DND-41 (cell line): Measurements from ENCODE around the gene UST.

ENCODE experiments used
- ATAC-seq: fragments of 200-7000 bp; cut with Tn5 transposase; 3 replicates; pipeline ENCODE4 v1.9.1; 2021; ENCODE audit warnings: low read depth; ENCODE audit not compliant: insufficient read depth
- DNase-seq: peaks from one replicate; pipeline ENCODE4 v3.0.0-alpha.2; 2020
- H2AFZ ChIP-seq: 2 replicates; pipeline ENCODE4 v1.6.0; 2012; ENCODE audit warnings: low read depth, low read length
- H3K27ac ChIP-seq: 2 replicates; pipeline ENCODE4 v1.5.1; 2012; ENCODE audit warnings: low read length, inconsistent platforms
- H3K27me3 ChIP-seq: fragments of 200-600 bp; sonication (generic); 2 replicates; pipeline ENCODE4 v1.6.0; 2012; ENCODE audit warnings: low read length, mild to moderate bottlenecking, inconsistent platforms; ENCODE audit not compliant: insufficient read depth, poor library complexity
- H3K36me3 ChIP-seq: 2 replicates; pipeline ENCODE4 v1.5.1; 2012; ENCODE audit warnings: low read length, inconsistent platforms; ENCODE audit not compliant: insufficient read depth
- H3K4me1 ChIP-seq: 2 replicates; pipeline ENCODE4 v1.5.1; 2012; ENCODE audit warnings: mild to moderate bottlenecking, low read length; ENCODE audit not compliant: insufficient read depth
- H3K4me2 ChIP-seq: 2 replicates; pipeline ENCODE4 v1.6.0; 2012; ENCODE audit warnings: mild to moderate bottlenecking, moderate library complexity, low read length, inconsistent platforms; ENCODE audit not compliant: insufficient read depth
- H3K4me3 ChIP-seq, 2 experiments: fragments of 200-600 bp in 1 of 2; shearing (Covaris generic) in 1 of 2; 2 replicates each; pipeline ENCODE4 v1.5.1; 2012 to 2016; ENCODE audit warnings: inconsistent platforms in 2 of 2, low read length in 2 of 2, mild to moderate bottlenecking in 2 of 2, low read depth in 1 of 2, moderate library complexity in 1 of 2
- H3K79me2 ChIP-seq: 2 replicates; pipeline ENCODE4 v1.6.0; 2012; ENCODE audit warnings: low read length, inconsistent platforms; ENCODE audit not compliant: insufficient read depth
- H3K9ac ChIP-seq: 2 replicates; pipeline ENCODE4 v1.6.0; 2012; ENCODE audit warnings: low read depth, mild to moderate bottlenecking, inconsistent platforms, low read length, moderate library complexity
- H3K9me3 ChIP-seq: 2 replicates; pipeline ENCODE4 v1.5.1; 2012; ENCODE audit warnings: low read length, moderate library complexity, mild to moderate bottlenecking, inconsistent platforms; ENCODE audit not compliant: insufficient read depth, severe bottlenecking
- H4K20me1 ChIP-seq: 2 replicates; pipeline ENCODE4 v1.6.0; 2012; ENCODE audit warnings: low read length; ENCODE audit not compliant: insufficient read depth
- EZH2 ChIP-seq: IDR thresholded peaks from 3 replicates; pipeline ENCODE4 v1.6.1; 2012; ENCODE audit warnings: borderline replicate concordance, low read depth, mild to moderate bottlenecking, moderate library complexity, low read length, inconsistent platforms; ENCODE audit not compliant: severe bottlenecking
- TF ChIP-seq, protein P1 (sequence below): IDR thresholded peaks from 2 replicates; pipeline ENCODE4 v1.5.1; 2012; ENCODE audit warnings: borderline replicate concordance, low read length, moderate library complexity, mild to moderate bottlenecking; ENCODE audit not compliant: poor library complexity, severe bottlenecking; ENCODE audit errors: extremely low read depth

The UST gene

DNA sequence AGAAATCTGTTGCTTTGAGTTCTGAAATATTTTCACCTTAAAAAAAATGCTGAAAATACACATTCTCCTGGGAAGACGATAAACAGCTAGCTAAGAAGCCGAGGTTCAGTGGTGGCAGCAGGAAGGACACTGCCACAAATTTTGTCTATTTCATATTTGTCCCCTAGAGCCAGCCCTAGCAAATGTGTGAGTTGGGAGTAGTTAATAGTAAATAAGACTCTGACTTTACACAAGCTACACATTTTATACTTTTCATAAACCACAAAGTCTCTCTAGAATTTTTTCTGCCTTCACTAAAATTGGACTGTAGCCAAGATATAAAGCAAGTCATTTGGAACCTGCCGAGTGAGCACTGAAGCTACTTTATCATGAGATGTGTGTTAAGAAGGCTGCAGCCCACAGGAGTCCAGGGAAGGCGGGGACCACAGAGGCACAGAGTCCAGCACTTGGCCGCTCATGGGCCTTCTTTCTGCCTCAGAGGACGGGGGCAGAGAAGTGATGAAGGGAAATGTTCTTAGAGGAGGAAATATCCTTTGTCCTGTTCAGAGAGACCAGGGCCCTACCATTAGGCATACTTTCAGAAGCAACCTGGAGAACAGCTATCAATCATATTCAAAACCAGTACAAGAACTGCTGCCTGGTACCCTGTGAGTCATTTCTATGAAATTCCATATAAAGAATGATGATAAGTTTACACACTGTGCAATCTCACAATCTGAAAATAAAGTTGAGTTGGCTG is 329.0 kb downstream of the UST start:
- Histone ChIP-seq H3K4me2 (peak overlapping the region; percentile 15; the same call in 1 of the 2 replicates), H4K20me1 (no peaks in the 10 kb centered on the region), H3K4me1 (peaks cover 50% of the 10 kb centered on the region), H3K27me3 (no peaks in the 10 kb centered on the region), H3K9me3 (no peaks in the 10 kb centered on the region), H3K79me2 (no peaks in the 10 kb centered on the region), H3K27ac (peak overlapping the region; percentile 58), H2AFZ (no peak overlapping the region), H3K4me3 (no peak overlapping the region), H3K36me3 (peaks cover 5% of the 10 kb centered on the region; the same call in 1 of the 2 replicates), H3K9ac (peak overlapping the region; percentile 21)
- DNase-seq (no peak), ATAC-seq (peak; percentile 62)
- no peak for TF ChIP-seq EZH2
- TF ChIP-seq, protein P1, sequence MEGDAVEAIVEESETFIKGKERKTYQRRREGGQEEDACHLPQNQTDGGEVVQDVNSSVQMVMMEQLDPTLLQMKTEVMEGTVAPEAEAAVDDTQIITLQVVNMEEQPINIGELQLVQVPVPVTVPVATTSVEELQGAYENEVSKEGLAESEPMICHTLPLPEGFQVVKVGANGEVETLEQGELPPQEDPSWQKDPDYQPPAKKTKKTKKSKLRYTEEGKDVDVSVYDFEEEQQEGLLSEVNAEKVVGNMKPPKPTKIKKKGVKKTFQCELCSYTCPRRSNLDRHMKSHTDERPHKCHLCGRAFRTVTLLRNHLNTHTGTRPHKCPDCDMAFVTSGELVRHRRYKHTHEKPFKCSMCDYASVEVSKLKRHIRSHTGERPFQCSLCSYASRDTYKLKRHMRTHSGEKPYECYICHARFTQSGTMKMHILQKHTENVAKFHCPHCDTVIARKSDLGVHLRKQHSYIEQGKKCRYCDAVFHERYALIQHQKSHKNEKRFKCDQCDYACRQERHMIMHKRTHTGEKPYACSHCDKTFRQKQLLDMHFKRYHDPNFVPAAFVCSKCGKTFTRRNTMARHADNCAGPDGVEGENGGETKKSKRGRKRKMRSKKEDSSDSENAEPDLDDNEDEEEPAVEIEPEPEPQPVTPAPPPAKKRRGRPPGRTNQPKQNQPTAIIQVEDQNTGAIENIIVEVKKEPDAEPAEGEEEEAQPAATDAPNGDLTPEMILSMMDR = no peak

DNA sequence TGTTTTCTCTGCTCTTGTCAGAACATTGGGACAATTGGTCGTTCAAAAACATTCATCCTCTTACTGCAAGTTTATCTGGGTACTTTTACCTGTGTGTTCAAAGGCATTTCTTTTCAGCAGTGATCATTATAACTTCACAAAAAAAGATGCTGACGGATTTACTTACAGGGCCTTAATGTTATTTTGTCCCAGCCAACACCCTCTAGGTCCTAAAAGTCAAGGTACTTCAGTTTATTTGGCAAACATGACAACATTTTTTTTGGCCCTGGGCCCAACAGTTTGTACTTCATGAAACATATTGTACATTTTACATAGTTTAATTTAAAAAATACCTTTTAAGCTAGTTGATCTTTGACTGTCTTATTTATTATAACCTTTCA is 329.5 kb downstream of the UST start:
- no peak overlapping the region for H3K4me2 ChIP-seq
- TF ChIP-seq, protein P1 = no peak
- no peak for TF ChIP-seq EZH2
- ATAC-seq = no peak
- DNase-seq = no peak
- H3K9me3 ChIP-seq = no peaks in the 10 kb centered on the region
- H2AFZ ChIP-seq = no peak overlapping the region
- peaks cover 56% of the 10 kb centered on the region for H3K4me1 ChIP-seq
- peak overlapping the region; percentile 21; the same call in 1 of the 2 replicates for H3K9ac ChIP-seq
- H4K20me1 ChIP-seq = no peaks in the 10 kb centered on the region
- peak overlapping the region; percentile 58 for H3K27ac ChIP-seq
- no peaks in the 10 kb centered on the region for H3K27me3 ChIP-seq
- peaks cover 5% of the 10 kb centered on the region; the same call in 1 of the 2 replicates for H3K36me3 ChIP-seq
- no peak overlapping the region for H3K4me3 ChIP-seq
- no peaks in the 10 kb centered on the region for H3K79me2 ChIP-seq

DNA sequence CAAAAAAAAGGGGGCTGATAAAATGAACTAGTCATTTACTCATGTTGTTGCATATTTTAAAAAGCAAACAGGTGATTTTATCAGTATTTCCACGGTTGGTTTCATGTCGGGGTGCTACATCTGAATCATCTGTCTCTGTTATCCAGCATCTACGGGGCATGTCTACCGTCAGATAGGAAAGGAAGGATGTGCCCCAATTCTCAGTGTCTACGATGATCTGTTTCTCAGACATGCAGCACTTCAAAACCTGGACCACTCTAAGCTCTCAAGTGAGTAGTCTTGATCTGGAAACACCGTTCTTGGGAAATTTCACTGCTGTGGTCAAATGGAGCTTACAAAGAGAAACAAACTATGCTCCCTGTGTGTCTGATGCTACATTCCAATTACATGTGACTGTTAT is 330.4 kb downstream of the UST start:
- ATAC-seq (no peak), DNase-seq (no peak)
- no peaks in the 10 kb centered on the region for H4K20me1 ChIP-seq
- H3K79me2 ChIP-seq = no peaks in the 10 kb centered on the region
- H3K4me2 ChIP-seq = no peak overlapping the region
- TF ChIP-seq EZH2 = no peak
- TF ChIP-seq, protein P1 = no peak
- no peak overlapping the region for H2AFZ ChIP-seq
- no peak overlapping the region for H3K9ac ChIP-seq
- H3K4me1 ChIP-seq = peaks cover 65% of the 10 kb centered on the region
- H3K27ac ChIP-seq = peak overlapping the region; percentile 40; the same call in 1 of the 2 replicates
- no peak overlapping the region for H3K4me3 ChIP-seq
- no peaks in the 10 kb centered on the region for H3K27me3 ChIP-seq
- H3K9me3 ChIP-seq = no peaks in the 10 kb centered on the region
- H3K36me3 ChIP-seq = peaks cover 5% of the 10 kb centered on the region; the same call in 1 of the 2 replicates
